ENCODE measurements around the gene SUDS3. TPM values are rescaled to one million over a fixed set of nuclear protein-coding genes. Genes with fewer than 3 reads are reported as not detected.

Gene SUDS3
- total RNA-seq, 4 donors from 2014 or later, result 37.7 to 66.3 (median 50.1) TPM

- no peaks in the 10 kb centered on the region for H3K27me3 ChIP-seq
- H3K4me3 ChIP-seq, result no peak overlapping the region
- H3K27ac ChIP-seq, result no peak overlapping the region
- H3K36me3 ChIP-seq, result no peaks in the 10 kb centered on the region
- TF ChIP-seq, protein P1, sequence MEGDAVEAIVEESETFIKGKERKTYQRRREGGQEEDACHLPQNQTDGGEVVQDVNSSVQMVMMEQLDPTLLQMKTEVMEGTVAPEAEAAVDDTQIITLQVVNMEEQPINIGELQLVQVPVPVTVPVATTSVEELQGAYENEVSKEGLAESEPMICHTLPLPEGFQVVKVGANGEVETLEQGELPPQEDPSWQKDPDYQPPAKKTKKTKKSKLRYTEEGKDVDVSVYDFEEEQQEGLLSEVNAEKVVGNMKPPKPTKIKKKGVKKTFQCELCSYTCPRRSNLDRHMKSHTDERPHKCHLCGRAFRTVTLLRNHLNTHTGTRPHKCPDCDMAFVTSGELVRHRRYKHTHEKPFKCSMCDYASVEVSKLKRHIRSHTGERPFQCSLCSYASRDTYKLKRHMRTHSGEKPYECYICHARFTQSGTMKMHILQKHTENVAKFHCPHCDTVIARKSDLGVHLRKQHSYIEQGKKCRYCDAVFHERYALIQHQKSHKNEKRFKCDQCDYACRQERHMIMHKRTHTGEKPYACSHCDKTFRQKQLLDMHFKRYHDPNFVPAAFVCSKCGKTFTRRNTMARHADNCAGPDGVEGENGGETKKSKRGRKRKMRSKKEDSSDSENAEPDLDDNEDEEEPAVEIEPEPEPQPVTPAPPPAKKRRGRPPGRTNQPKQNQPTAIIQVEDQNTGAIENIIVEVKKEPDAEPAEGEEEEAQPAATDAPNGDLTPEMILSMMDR (IDR thresholded peaks at IDR 0.05), result no peak
- TF ChIP-seq POLR2A (IDR thresholded peaks at IDR 0.05) (no peak), POLR2AphosphoS5 (IDR thresholded peaks at IDR 0.05) (no peak), EP300 (IDR thresholded peaks at IDR 0.05) (no peak)
- DNase-seq (ENCODE audit: low spot score in 2 of 2), result no peak
- no peaks in the 10 kb centered on the region for H3K9me3 ChIP-seq
- H3K4me1 ChIP-seq, result peaks cover 30% of the 10 kb centered on the region
- WGBS, result 76% methylated on average over 4 of the region's 4 CpGs
Measured at GRCh38 chr12:118332511-118332910, 43.8 kb upstream of the SUDS3 start.

DNA sequence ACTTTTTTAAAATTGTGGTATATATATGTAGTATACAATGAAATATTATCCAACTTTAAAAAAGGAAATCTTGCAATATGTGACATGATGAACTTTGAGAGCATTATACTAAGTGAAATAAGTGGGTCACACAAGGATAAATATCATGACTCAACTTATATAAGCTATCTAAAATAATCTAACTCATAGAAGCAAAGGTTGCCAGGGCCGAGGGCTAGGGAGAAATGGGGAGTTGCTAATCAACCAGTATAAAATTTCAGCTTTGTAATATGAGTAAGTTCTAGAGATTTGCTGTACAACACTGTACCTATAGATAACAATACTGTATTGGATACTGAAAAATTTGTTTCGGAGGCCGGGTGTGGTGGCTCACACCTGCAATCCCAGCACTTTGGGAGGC lies 42.1 kb upstream of the SUDS3 start:
- H3K9me3 ChIP-seq, result no peaks in the 10 kb centered on the region
- no peaks in the 10 kb centered on the region for H3K27me3 ChIP-seq
- TF ChIP-seq EP300 (IDR thresholded peaks at IDR 0.05) (no peak), POLR2A (IDR thresholded peaks at IDR 0.05) (no peak), POLR2AphosphoS5 (IDR thresholded peaks at IDR 0.05) (no peak)
- TF ChIP-seq, protein P1 (IDR thresholded peaks at IDR 0.05), result no peak
- no peaks in the 10 kb centered on the region for H3K36me3 ChIP-seq
- 87% methylated on average over 3 of the region's 3 CpGs for WGBS
- no peak overlapping the region for H3K4me3 ChIP-seq
- H3K4me1 ChIP-seq, result peaks cover 20% of the 10 kb centered on the region
- DNase-seq (ENCODE audit: low spot score in 2 of 2), result no peak
- H3K27ac ChIP-seq, result no peak overlapping the region

GRCh38 chr12:118334939-118335567 lies 41.3 kb upstream of the SUDS3 start:
- no peak for DNase-seq (ENCODE audit: low spot score in 2 of 2)
- Histone ChIP-seq H3K4me1 (peaks cover 12% of the 10 kb centered on the region), H3K27me3 (no peaks in the 10 kb centered on the region), H3K27ac (no peak overlapping the region), H3K4me3 (no peak overlapping the region), H3K9me3 (no peaks in the 10 kb centered on the region), H3K36me3 (no peaks in the 10 kb centered on the region)
- TF ChIP-seq EP300 (IDR thresholded peaks at IDR 0.05) (no peak), POLR2A (IDR thresholded peaks at IDR 0.05) (no peak), POLR2AphosphoS5 (IDR thresholded peaks at IDR 0.05) (no peak)
- TF ChIP-seq, protein P1 (IDR thresholded peaks at IDR 0.05), result no peak
- 86% methylated on average over 4 of the region's 4 CpGs for WGBS

DNA sequence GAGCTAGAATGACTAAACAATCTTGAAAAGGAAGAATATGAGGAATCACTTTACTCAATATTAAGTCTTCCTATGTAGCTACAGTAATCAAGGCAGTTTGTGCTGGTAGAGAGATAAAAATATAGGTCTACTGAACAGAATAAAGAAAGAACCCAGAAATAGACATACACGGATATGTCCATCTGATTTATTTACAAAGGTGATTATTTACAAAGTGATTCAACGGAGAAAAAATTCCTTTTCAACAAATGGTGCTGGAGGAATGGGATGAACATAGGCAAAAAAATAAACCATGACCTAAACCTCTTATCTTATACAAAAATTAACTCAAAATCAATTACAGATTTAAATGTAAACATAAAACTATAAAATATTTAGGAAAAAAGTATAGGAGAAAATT lies 40.2 kb upstream of the SUDS3 start:
- TF ChIP-seq POLR2A (IDR thresholded peaks at IDR 0.05), result no peak
- TF ChIP-seq, protein P1 (IDR thresholded peaks at IDR 0.05), result no peak
- no peak for TF ChIP-seq EP300 (IDR thresholded peaks at IDR 0.05)
- TF ChIP-seq POLR2AphosphoS5 (IDR thresholded peaks at IDR 0.05), result no peak
- no peak overlapping the region for H3K27ac ChIP-seq
- WGBS, result 91% methylated on average over 2 of the region's 2 CpGs

GRCh38 chr12:118337194-118337838 lies 39.0 kb upstream of the SUDS3 start:
- 54% methylated on average over 6 of the region's 6 CpGs for WGBS
- no peaks in the 10 kb centered on the region for H3K9me3 ChIP-seq
- TF ChIP-seq POLR2AphosphoS5 (IDR thresholded peaks at IDR 0.05) (no peak), POLR2A (IDR thresholded peaks at IDR 0.05) (no peak), EP300 (IDR thresholded peaks at IDR 0.05) (no peak)
- TF ChIP-seq, protein P1 (IDR thresholded peaks at IDR 0.05), result no peak
- H3K27me3 ChIP-seq, result no peaks in the 10 kb centered on the region
- H3K27ac ChIP-seq, result no peak overlapping the region
- DNase-seq (ENCODE audit: low spot score in 2 of 2), result no peak
- no peaks in the 10 kb centered on the region for H3K36me3 ChIP-seq
- peaks cover 2% of the 10 kb centered on the region for H3K4me1 ChIP-seq
- H3K4me3 ChIP-seq, result no peak overlapping the region

More for the DNA sequence above, 40.2 kb upstream of the SUDS3 start:
- H3K4me3 ChIP-seq, result no peak overlapping the region
- H3K9me3 ChIP-seq, result no peaks in the 10 kb centered on the region
- no peaks in the 10 kb centered on the region for H3K36me3 ChIP-seq
- DNase-seq (ENCODE audit: low spot score in 2 of 2), result no peak
- H3K4me1 ChIP-seq, result peaks cover 5% of the 10 kb centered on the region
- H3K27me3 ChIP-seq, result no peaks in the 10 kb centered on the region

Measured in suprapubic skin (tissue), 4 donors.